GM12801 (cell line): ENCODE measurements around the gene MED16.

Experiments
- CTCF ChIP-seq: IDR thresholded peaks from one replicate; pipeline ENCODE4 v1.5.1; 2011; ENCODE audit warnings: control low read depth; ENCODE audit not compliant: insufficient read length; ENCODE audit errors: extremely low read depth

The MED16 gene

GRCh38 chr19:879711-880438 lies 13.1 kb downstream of the MED16 start:
- no peak for TF ChIP-seq CTCF

- TF ChIP-seq CTCF: no peak
These were observed 16.1 kb downstream of the MED16 start for GRCh38 chr19:876780-877314.

- TF ChIP-seq CTCF: no peak
These were observed 16.9 kb downstream of the MED16 start for GRCh38 chr19:876089-876488.

- no peak for TF ChIP-seq CTCF
These were observed 17.6 kb downstream of the MED16 start for GRCh38 chr19:875265-875879.

GRCh38 chr19:873561-874041 lies 19.4 kb downstream of the MED16 start:
- no peak for TF ChIP-seq CTCF

- TF ChIP-seq CTCF: no peak
These were observed 19.9 kb downstream of the MED16 start for GRCh38 chr19:873084-873483.

GRCh38 chr19:872266-872951 lies 20.6 kb downstream of the MED16 start:
- no peak for TF ChIP-seq CTCF
